Measurements from ENCODE around the gene NIM1K. TPM values are rescaled to one million over a fixed set of nuclear protein-coding genes. Genes with fewer than 3 reads are reported as not detected.

NIM1K gene
- total RNA-seq, 1 donor from 2014 or later: 0.75 TPM

DNA sequence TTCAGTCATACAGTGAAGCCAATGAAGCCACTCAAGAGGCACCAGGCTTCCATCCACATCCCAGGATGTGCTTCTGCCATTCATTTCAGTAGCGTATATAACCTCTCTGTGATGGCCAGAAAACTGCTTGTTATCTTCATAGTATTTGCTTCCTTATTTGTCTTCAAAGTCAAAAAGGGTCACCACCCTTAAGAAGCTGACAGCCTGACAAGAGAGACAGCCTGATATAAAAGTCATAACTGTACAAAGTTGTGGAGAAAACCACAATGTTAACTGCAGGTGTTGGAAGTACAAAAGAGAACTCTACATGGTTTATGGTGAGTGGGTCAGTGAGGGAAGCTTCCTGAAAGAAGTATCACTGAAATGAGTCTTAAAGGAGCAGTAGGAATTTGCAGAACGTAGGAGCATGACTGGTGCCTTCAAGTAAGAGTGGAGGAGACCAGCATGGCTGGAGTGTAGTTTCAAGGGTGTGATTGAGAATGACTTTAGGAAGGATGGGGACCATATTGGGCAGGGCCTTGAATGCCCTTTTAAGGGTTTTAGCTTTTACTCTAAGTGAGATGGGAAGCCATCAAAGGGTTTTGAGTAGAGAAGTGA lies 33.7 kb downstream of the NIM1K start:
- H3K4me3 ChIP-seq (ENCODE audit: low read depth, low read length): no peak overlapping the region
- no peak for DNase-seq (ENCODE audit: low read depth)
- TF ChIP-seq, protein P1, sequence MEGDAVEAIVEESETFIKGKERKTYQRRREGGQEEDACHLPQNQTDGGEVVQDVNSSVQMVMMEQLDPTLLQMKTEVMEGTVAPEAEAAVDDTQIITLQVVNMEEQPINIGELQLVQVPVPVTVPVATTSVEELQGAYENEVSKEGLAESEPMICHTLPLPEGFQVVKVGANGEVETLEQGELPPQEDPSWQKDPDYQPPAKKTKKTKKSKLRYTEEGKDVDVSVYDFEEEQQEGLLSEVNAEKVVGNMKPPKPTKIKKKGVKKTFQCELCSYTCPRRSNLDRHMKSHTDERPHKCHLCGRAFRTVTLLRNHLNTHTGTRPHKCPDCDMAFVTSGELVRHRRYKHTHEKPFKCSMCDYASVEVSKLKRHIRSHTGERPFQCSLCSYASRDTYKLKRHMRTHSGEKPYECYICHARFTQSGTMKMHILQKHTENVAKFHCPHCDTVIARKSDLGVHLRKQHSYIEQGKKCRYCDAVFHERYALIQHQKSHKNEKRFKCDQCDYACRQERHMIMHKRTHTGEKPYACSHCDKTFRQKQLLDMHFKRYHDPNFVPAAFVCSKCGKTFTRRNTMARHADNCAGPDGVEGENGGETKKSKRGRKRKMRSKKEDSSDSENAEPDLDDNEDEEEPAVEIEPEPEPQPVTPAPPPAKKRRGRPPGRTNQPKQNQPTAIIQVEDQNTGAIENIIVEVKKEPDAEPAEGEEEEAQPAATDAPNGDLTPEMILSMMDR (conservative IDR thresholded peaks at IDR 0.05; ENCODE audit: low read depth, low read length): no peak

DNA sequence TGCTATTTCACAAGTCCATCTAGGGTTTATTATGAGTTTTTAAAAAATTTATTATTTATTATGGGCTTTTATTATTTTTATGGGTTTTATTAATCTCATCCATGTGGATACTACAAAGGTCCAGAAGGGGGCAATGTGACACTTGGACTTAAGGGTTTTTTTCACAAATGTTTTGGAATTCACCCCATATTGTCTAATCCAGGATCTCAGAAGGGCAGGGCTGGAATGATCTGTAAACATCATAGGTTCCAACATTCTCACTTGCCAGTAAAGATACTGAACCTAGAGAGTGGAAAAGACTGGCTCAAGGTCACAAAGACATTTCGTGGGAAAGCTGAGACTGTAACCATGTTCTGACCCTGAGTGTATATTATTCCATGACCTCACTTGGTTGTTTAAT lies 35.6 kb downstream of the NIM1K start:
- DNase-seq (ENCODE audit: low read depth): peak; percentile 16
- no peak overlapping the region for H3K4me3 ChIP-seq (ENCODE audit: low read depth, low read length)
- TF ChIP-seq, protein P1 (conservative IDR thresholded peaks at IDR 0.05; ENCODE audit: low read depth, low read length): peak; percentile 72

DNA sequence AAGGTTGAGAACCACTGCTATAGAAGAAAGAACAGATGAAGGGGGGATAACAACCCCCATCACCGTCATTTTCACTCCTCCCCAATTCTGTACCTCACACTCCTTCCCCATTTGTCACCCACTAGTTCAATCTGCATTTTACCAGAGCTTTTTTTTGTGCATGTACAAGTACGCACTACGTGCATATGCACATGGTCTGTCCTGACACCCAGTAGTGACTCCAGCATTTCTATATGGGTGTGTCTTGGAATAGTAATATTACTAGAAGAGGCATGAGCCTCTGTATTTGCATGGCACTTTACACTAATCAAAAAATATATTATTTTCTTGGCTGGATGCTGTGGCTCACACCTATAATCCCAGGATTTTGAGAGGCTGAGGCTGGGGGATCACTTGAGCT lies 38.7 kb downstream of the NIM1K start:
- H3K4me3 ChIP-seq (ENCODE audit: low read depth, low read length): no peak overlapping the region
- no peak for DNase-seq (ENCODE audit: low read depth)
- TF ChIP-seq, protein P1 (conservative IDR thresholded peaks at IDR 0.05; ENCODE audit: low read depth, low read length): no peak

DNA sequence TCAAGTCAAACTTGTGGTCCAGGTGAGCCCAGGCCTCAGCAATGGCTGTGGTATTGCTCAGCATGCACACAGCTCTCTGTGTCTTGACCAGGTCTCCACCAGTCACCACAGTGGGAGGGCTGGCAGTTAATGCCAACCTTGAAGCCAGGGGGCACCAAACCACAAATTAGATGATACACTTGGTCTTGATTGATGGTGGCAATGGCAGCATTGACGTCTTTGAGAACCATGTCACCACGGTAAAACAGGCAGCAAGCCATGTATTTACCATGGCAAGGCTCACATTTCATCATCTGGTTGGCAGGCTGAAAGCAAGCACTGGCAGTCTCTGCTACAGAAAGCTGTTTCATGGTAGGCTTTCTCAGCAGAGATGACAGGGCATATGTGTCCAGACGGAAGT lies 40.0 kb downstream of the NIM1K start:
- H3K4me3 ChIP-seq (ENCODE audit: low read depth, low read length): no peak overlapping the region
- DNase-seq (ENCODE audit: low read depth): no peak
- TF ChIP-seq, protein P1 (conservative IDR thresholded peaks at IDR 0.05; ENCODE audit: low read depth, low read length): peak; percentile 56

DNA sequence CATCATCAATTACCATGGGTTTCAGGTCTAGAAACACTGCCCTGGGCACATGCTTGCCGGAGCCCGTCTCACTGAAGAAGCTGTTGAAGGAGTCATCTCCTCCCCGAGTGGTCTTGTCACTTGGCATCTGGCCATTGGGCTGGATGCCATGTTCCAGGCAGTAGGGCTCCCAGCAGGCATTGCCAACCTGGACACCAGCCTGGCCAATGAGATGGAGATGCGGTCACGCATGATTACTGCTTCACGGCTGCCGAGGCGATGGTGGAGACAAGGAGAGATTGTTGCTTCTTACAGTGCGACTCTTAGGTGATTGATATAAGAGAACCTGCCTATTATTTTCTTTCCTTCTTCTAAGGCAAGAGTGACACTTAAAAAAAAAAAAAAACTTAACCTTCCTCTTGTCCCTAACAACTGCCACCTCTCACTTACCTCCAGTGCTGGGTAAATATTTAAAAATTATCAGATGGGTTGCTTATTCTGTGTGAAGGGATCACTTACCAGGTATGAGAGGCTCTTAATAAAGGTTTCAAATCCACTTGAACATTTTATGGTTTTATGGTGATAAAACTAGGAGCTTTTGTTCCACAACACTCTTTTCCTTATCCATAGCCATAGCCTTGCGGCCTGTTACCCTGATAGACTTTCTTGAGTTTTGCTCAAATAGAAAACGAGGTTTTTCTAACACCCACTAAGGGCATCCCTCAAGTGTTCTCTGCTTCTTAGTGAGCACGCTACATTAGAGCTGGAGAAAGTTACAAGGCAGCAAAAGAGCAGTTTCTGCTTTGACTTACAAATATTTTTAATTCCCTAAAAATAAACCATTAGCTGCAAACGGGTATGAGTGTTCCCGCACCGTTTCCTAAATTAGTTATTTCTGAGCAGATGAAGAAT lies 41.2 kb downstream of the NIM1K start:
- no peak for DNase-seq (ENCODE audit: low read depth)
- TF ChIP-seq, protein P1 (conservative IDR thresholded peaks at IDR 0.05; ENCODE audit: low read depth, low read length): no peak
- H3K4me3 ChIP-seq (ENCODE audit: low read depth, low read length): no peak overlapping the region

DNA sequence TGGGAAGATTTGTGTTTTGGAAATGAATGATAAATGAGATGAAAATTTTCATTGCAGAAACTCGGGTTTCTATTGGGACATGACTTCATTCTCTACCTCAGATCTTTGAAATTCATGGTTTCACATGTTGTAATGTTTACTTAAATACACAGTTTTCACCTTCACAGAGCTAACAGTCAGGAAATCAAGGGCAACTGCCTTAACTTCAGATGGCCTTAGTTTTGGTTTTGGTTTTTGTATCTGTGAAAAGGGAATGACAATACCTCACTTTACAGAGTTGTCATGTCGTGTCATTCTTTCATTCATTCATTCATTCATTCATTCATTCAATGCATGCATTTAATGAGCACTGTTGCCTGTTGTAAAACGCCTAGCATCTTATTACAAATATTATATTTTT lies 41.9 kb downstream of the NIM1K start:
- DNase-seq (ENCODE audit: low read depth): no peak
- H3K4me3 ChIP-seq (ENCODE audit: low read depth, low read length): no peak overlapping the region
- TF ChIP-seq, protein P1 (conservative IDR thresholded peaks at IDR 0.05; ENCODE audit: low read depth, low read length): no peak

All from epithelial cell of proximal tubule (primary cell).